SK-N-SH treated with all-trans-retinoic acid at 6 μM for 48 hours (cell line): ENCODE measurements around the gene RHOT2.

Source experiments
- BACH2 ChIP-seq: fragments of 250-450 bp; sonication (Bioruptor Pico); IDR thresholded peaks from 2 replicates; pipeline ENCODE4 v1.9.0; 2021; ENCODE audit warnings: mild to moderate bottlenecking, borderline replicate concordance
- CREB5 ChIP-seq: fragments of 250-450 bp; sonication (Bioruptor Pico); IDR thresholded peaks from 2 replicates; pipeline ENCODE4 v1.5.1; 2020; ENCODE audit warnings: low read depth, mild to moderate bottlenecking, moderate library complexity
- CSDC2 ChIP-seq: fragments of 250-450 bp; sonication (Bioruptor Pico); IDR thresholded peaks from 2 replicates; pipeline ENCODE4 v1.5.0; 2020; ENCODE audit warnings: mild to moderate bottlenecking, moderate library complexity
- GLIS3 ChIP-seq: fragments of 250-450 bp; sonication (Bioruptor Pico); IDR thresholded peaks from 2 replicates; pipeline ENCODE4 v1.5.0; 2020; ENCODE audit warnings: mild to moderate bottlenecking, moderate library complexity
- SNAI2 ChIP-seq: fragments of 250-450 bp; sonication (Bioruptor Pico); IDR thresholded peaks from 2 replicates; pipeline ENCODE4 v1.5.0; 2020; ENCODE audit warnings: mild to moderate bottlenecking, moderate library complexity
- TOX ChIP-seq: fragments of 250-450 bp; sonication (Bioruptor Pico); IDR thresholded peaks from 2 replicates; pipeline ENCODE4 v1.8.0; 2021; ENCODE audit warnings: mild to moderate bottlenecking, moderate library complexity, borderline replicate concordance
- TSHZ2 ChIP-seq: fragments of 250-450 bp; sonication (Bioruptor Pico); IDR thresholded peaks from 2 replicates; pipeline ENCODE4 v1.5.0; 2020; ENCODE audit warnings: mild to moderate bottlenecking, moderate library complexity
- ZFP3 ChIP-seq: fragments of 250-450 bp; sonication (Bioruptor Pico); IDR thresholded peaks from 2 replicates; pipeline ENCODE4 v1.5.0; 2020; ENCODE audit warnings: mild to moderate bottlenecking, moderate library complexity
- ZFP30 ChIP-seq: fragments of 450-650 bp; formaldehyde crosslinking; IDR thresholded peaks from 2 replicates; pipeline ENCODE4 v1.5.0; 2022; ENCODE audit warnings: mild to moderate bottlenecking, moderate library complexity
- ZNF565 ChIP-seq: fragments of 450-650 bp; formaldehyde crosslinking; conservative IDR thresholded peaks from 2 replicates; pipeline ENCODE4 v1.5.0; 2020; ENCODE audit warnings: low read depth, mild to moderate bottlenecking, moderate library complexity
- ZNF70 ChIP-seq: fragments of 450-650 bp; formaldehyde crosslinking; IDR thresholded peaks from 2 replicates; pipeline ENCODE4 v1.5.0; 2020; ENCODE audit warnings: mild to moderate bottlenecking, moderate library complexity

- no peak for TF ChIP-seq ZNF70 (CRISPR knock-in tag)
- TF ChIP-seq CREB5 (CRISPR knock-in tag): no peak
- TF ChIP-seq ZFP30 (CRISPR knock-in tag): no peak
- TF ChIP-seq ZNF565 (CRISPR knock-in tag): no peak
- no peak for TF ChIP-seq TSHZ2 (CRISPR knock-in tag)
- TF ChIP-seq BACH2 (CRISPR knock-in tag): no peak
- no peak for TF ChIP-seq CSDC2 (CRISPR knock-in tag)
- TF ChIP-seq TOX (CRISPR knock-in tag): no peak
- no peak for TF ChIP-seq SNAI2 (CRISPR knock-in tag)
- TF ChIP-seq GLIS3 (CRISPR knock-in tag): no peak
- no peak for TF ChIP-seq ZFP3 (CRISPR knock-in tag)
These were observed 29.8 kb upstream of the RHOT2 start for GRCh38 chr16:638034-638543.
